Naive thymus-derived CD8-positive, alpha-beta T cell (primary cell): Measurements from ENCODE around the gene ASMT. TPM values are rescaled to one million over a fixed set of nuclear protein-coding genes. Genes with fewer than 3 reads are reported as not detected.
"Not testable (repeated sequence)": the region's sequence is repeated elsewhere in the genome, so short reads cannot be mapped to it uniquely, and the experiment has no call there.

Experiments
- ATAC-seq, 2 donors: fragments of 150-1000 bp; cut with Tn5 transposase in 1 of 2; sonication (Bioruptor Pico), chemical (Tn5 transposase) in 1 of 2; 1 replicate in 1 of 2; 2 replicates in 1 of 2; pipeline ENCODE4 v1.10.0; 2021; ENCODE audit warnings: mild to moderate bottlenecking in 2 of 2, moderate library complexity in 2 of 2
- POLR2A ChIA-PET: fragments of 350-600 bp; sonication (Branson Sonifier 250); formaldehyde crosslinking; loops from one replicate; lab custom pipeline; 2021; ENCODE audit warnings: antibody characterized with exemption; lab: Charles Lee
- DNase-seq, 10 donors: peaks; one replicate each; pipeline versions ENCODE4 v3.0.0 to v3.0.0-alpha.2; 2020 to 2022
- H3K27ac Mint-ChIP-seq, 10 donors: one replicate each; pipeline ENCODE4 v1.8.0; 2020 to 2022; ENCODE audit warnings: mild to moderate bottlenecking in 10 of 10, mixed read lengths in 10 of 10, moderate library complexity in 4 of 10, inconsistent platforms in 1 of 10
- H3K27me3 Mint-ChIP-seq, 5 donors: one replicate each; pipeline ENCODE4 v1.8.0; 2021 to 2022; ENCODE audit warnings: mixed read lengths in 5 of 5
- H3K36me3 Mint-ChIP-seq, 3 donors: one replicate each; pipeline ENCODE4 v1.8.0; 2020 to 2022; ENCODE audit warnings: mixed read lengths in 3 of 3, mild to moderate bottlenecking in 2 of 3, inconsistent platforms in 1 of 3
- H3K4me1 Mint-ChIP-seq, 4 donors: one replicate each; pipeline ENCODE4 v1.8.0; 2021 to 2022; ENCODE audit warnings: mixed read lengths in 4 of 4
- H3K4me3 Mint-ChIP-seq, 10 donors: one replicate each; pipeline ENCODE4 v1.8.0; 2020 to 2022; ENCODE audit warnings: mild to moderate bottlenecking in 10 of 10, mixed read lengths in 10 of 10, moderate library complexity in 6 of 10, inconsistent platforms in 1 of 10
- H3K9me3 Mint-ChIP-seq, 9 donors: one replicate each; pipeline ENCODE4 v1.8.0; 2020 to 2022; ENCODE audit warnings: mixed read lengths in 9 of 9, mild to moderate bottlenecking in 3 of 9, inconsistent platforms in 1 of 9, moderate library complexity in 1 of 9
- polyA plus RNA-seq, 3 donors: library from polyadenylated mRNA; unstranded; fragments of 300-500 nt; fragmentation: Illumina TruSeq; gene quantifications; one replicate each; pipeline ENCODE4 v1.2.3, GENCODE V29; 2021
- total RNA-seq, 8 experiments: library from RNA in 2 of 8; stranded (reverse) in 2 of 8; gene quantifications; one replicate each; pipeline ENCODE4 v1.2.3 and lab custom pipeline; 2021 to 2026

The ASMT gene
- total and polyA plus RNA-seq, 5 experiments from 2014 or later: not detected

GRCh38 chrX:1661048-1661921 lies 46.4 kb downstream of the ASMT start:
- Mint-ChIP-seq H3K36me3 (peaks cover 3 to 27% (median 12%) of the 10 kb centered on the region in 3 donors), H3K9me3 (no peaks in the 10 kb centered on the region), H3K27ac (peak overlapping the region in 8 of 10 donors; percentile 93 to 100 (median 98)), H3K4me3 (peak overlapping the region in 8 of 10 donors; percentile 72 to 95 (median 91)), H3K27me3 (no peaks in the 10 kb centered on the region), H3K4me1 (peaks cover 29 to 76% (median 49%) of the 10 kb centered on the region in 4 donors)
- POLR2A ChIA-PET: no interaction called here
- DNase-seq (peak in 8 of 10 donors; percentile 81 to 97 (median 92)), ATAC-seq (peak; percentile 83 to 89)

- no peaks in the 10 kb centered on the region for H3K9me3 Mint-ChIP-seq
- ATAC-seq: peak in 1 of 2 donors; percentile 57
- H3K27me3 Mint-ChIP-seq: no peaks in the 10 kb centered on the region
- peak overlapping the region in 8 of 10 donors; percentile 93 to 100 (median 98) for H3K27ac Mint-ChIP-seq
- peaks cover 7 to 33% (median 16%) of the 10 kb centered on the region in 3 donors for H3K36me3 Mint-ChIP-seq
- H3K4me3 Mint-ChIP-seq: peak overlapping the region in 8 of 10 donors; percentile 72 to 95 (median 91)
- DNase-seq: no peak
- POLR2A ChIA-PET: no interaction called here
- H3K4me1 Mint-ChIP-seq: peaks cover 26 to 79% (median 55%) of the 10 kb centered on the region in 4 donors
Observed at GRCh38 chrX:1661922-1662221, 47.0 kb downstream of the ASMT start.

GRCh38 chrX:1667566-1667965 lies 52.7 kb downstream of the ASMT start:
- no peaks in the 10 kb centered on the region for H3K27me3 Mint-ChIP-seq
- no peak overlapping the region for H3K4me3 Mint-ChIP-seq
- DNase-seq: no peak
- no peak for ATAC-seq
- peak overlapping the region in 2 of 10 donors; percentile 14 to 66 for H3K27ac Mint-ChIP-seq
- H3K36me3 Mint-ChIP-seq: peaks cover 10 to 64% (median 30%) of the 10 kb centered on the region in 3 donors
- POLR2A ChIA-PET: no interaction called here
- peaks cover 0 to 60% (median 39%) of the 10 kb centered on the region in 4 donors for H3K4me1 Mint-ChIP-seq
- H3K9me3 Mint-ChIP-seq: peaks cover 0 to 2% (median 0%) of the 10 kb centered on the region in 9 donors

- H3K4me3 Mint-ChIP-seq: no peak overlapping the region
- no peak overlapping the region for H3K27ac Mint-ChIP-seq
- ATAC-seq (peak in 1 of 2 donors; percentile 20), DNase-seq (peak in 6 of 10 donors; percentile 19 to 47 (median 43))
- H3K9me3 Mint-ChIP-seq: peaks cover 0 to 4% (median 0%) of the 10 kb centered on the region in 9 donors
- H3K27me3 Mint-ChIP-seq: no peaks in the 10 kb centered on the region
- peaks cover 3 to 21% (median 5%) of the 10 kb centered on the region in 3 donors for H3K36me3 Mint-ChIP-seq
- POLR2A ChIA-PET: no interaction called here
- H3K4me1 Mint-ChIP-seq: peaks cover 0 to 19% (median 5%) of the 10 kb centered on the region in 4 donors
Observed at GRCh38 chrX:1673337-1673736, 58.5 kb downstream of the ASMT start.

- H3K36me3 Mint-ChIP-seq: peaks cover 0 to 4% (median 3%) of the 10 kb centered on the region in 3 donors
- peak overlapping the region in 1 of 10 donors; percentile 41 for H3K27ac Mint-ChIP-seq
- H3K4me3 Mint-ChIP-seq: no peak overlapping the region
- H3K9me3 Mint-ChIP-seq: peaks cover 0 to 7% (median 0%) of the 10 kb centered on the region in 9 donors
- H3K27me3 Mint-ChIP-seq: no peaks in the 10 kb centered on the region
- POLR2A ChIA-PET: no interaction called here
- H3K4me1 Mint-ChIP-seq: peaks cover 0 to 20% (median 11%) of the 10 kb centered on the region in 4 donors
- ATAC-seq (no peak), DNase-seq (peak in 1 of 10 donors; percentile 16)
Observed at GRCh38 chrX:1676866-1677265, 62.0 kb downstream of the ASMT start.

- no peak overlapping the region for H3K4me3 Mint-ChIP-seq
- ATAC-seq: peak in 1 of 2 donors; percentile 58
Observed at GRCh38 chrX:1679238-1679637, 64.4 kb downstream of the ASMT start.

GRCh38 chrX:1681439-1681838 lies 66.6 kb downstream of the ASMT start:
- DNase-seq: no peak
- Mint-ChIP-seq H3K27me3 (no peaks in the 10 kb centered on the region), H3K36me3 (peaks cover 0 to 18% (median 3%) of the 10 kb centered on the region in 3 donors), H3K4me1 (peaks cover 13 to 39% (median 25%) of the 10 kb centered on the region in 4 donors), H3K9me3 (peaks cover 0 to 7% (median 0%) of the 10 kb centered on the region in 9 donors), H3K27ac (peak overlapping the region in 8 of 10 donors; percentile 25 to 98 (median 74)), H3K4me3 (peak overlapping the region in 4 of 10 donors; percentile 2 to 80 (median 34))
- POLR2A ChIA-PET: no interaction called here
- no peak for ATAC-seq

More at GRCh38 chrX:1679238-1679637, 64.4 kb downstream of the ASMT start:
- peaks cover 13 to 35% (median 24%) of the 10 kb centered on the region in 4 donors for H3K4me1 Mint-ChIP-seq
- POLR2A ChIA-PET: no interaction called here
- peaks cover 0 to 7% (median 0%) of the 10 kb centered on the region in 9 donors for H3K9me3 Mint-ChIP-seq
- DNase-seq: no peak
- H3K27me3 Mint-ChIP-seq: no peaks in the 10 kb centered on the region
- peaks cover 0 to 9% (median 0%) of the 10 kb centered on the region in 3 donors for H3K36me3 Mint-ChIP-seq
- peak overlapping the region in 5 of 10 donors; percentile 25 to 86 (median 52) for H3K27ac Mint-ChIP-seq

- ATAC-seq, POLR2A ChIA-PET, H3K27me3 Mint-ChIP-seq, H3K9me3 Mint-ChIP-seq: not testable (repeated sequence)
- H3K4me3 Mint-ChIP-seq: peak overlapping the region in 7 of 10 donors; percentile 27 to 80 (median 59)
- H3K4me1 Mint-ChIP-seq: peaks cover 13 to 39% (median 24%) of the 10 kb centered on the region in 4 donors
- H3K27ac Mint-ChIP-seq: peak overlapping the region in 9 of 10 donors; percentile 11 to 98 (median 80)
- peak in 2 of 10 donors; percentile 23 to 26 for DNase-seq
- H3K36me3 Mint-ChIP-seq: peaks cover 0 to 21% (median 7%) of the 10 kb centered on the region in 3 donors
Observed at GRCh38 chrX:1681856-1682255, 67.0 kb downstream of the ASMT start.

GRCh38 chrX:1682501-1682900 lies 67.6 kb downstream of the ASMT start:
- ATAC-seq, H3K27me3 Mint-ChIP-seq, H3K9me3 Mint-ChIP-seq, DNase-seq, POLR2A ChIA-PET: not testable (repeated sequence)
- peak overlapping the region in 8 of 10 donors; percentile 17 to 98 (median 82) for H3K27ac Mint-ChIP-seq
- H3K4me1 Mint-ChIP-seq: peaks cover 13 to 39% (median 23%) of the 10 kb centered on the region in 4 donors
- H3K36me3 Mint-ChIP-seq: peaks cover 0 to 21% (median 7%) of the 10 kb centered on the region in 3 donors
- H3K4me3 Mint-ChIP-seq: peak overlapping the region in 6 of 10 donors; percentile 23 to 80 (median 47)

GRCh38 chrX:1684883-1685282 lies 70.0 kb downstream of the ASMT start:
- peaks cover 0 to 26% (median 7%) of the 10 kb centered on the region in 3 donors for H3K36me3 Mint-ChIP-seq
- POLR2A ChIA-PET, H3K27me3 Mint-ChIP-seq, H3K9me3 Mint-ChIP-seq, DNase-seq, ATAC-seq, H3K4me3 Mint-ChIP-seq: not testable (repeated sequence)
- H3K4me1 Mint-ChIP-seq: peaks cover 13 to 33% (median 22%) of the 10 kb centered on the region in 4 donors
- H3K27ac Mint-ChIP-seq: peak overlapping the region in 1 of 10 donors; percentile 60

- peaks cover 0 to 26% (median 7%) of the 10 kb centered on the region in 3 donors for H3K36me3 Mint-ChIP-seq
- H3K9me3 Mint-ChIP-seq, DNase-seq, ATAC-seq, POLR2A ChIA-PET, H3K27me3 Mint-ChIP-seq, H3K4me3 Mint-ChIP-seq: not testable (repeated sequence)
- peak overlapping the region in 1 of 10 donors; percentile 60 for H3K27ac Mint-ChIP-seq
- peaks cover 13 to 33% (median 21%) of the 10 kb centered on the region in 4 donors for H3K4me1 Mint-ChIP-seq
Observed at GRCh38 chrX:1685444-1685880, 70.6 kb downstream of the ASMT start.

- Mint-ChIP-seq H3K4me1 (peaks cover 13 to 28% (median 18%) of the 10 kb centered on the region in 4 donors), H3K9me3 (peaks cover 0 to 4% (median 0%) of the 10 kb centered on the region in 9 donors), H3K27ac (no peak overlapping the region), H3K36me3 (peaks cover 0 to 26% (median 7%) of the 10 kb centered on the region in 3 donors), H3K4me3 (no peak overlapping the region), H3K27me3 (no peaks in the 10 kb centered on the region)
- POLR2A ChIA-PET: no interaction called here
- ATAC-seq: no peak
- no peak for DNase-seq
Observed at GRCh38 chrX:1686642-1687041, 71.8 kb downstream of the ASMT start.
